ENCODE data around the gene NHSL2.

GRCh38 chrX:72108666-72109065 is 198.0 kb downstream of the NHSL2 start:
- TF ChIP-seq CTCF (IDR thresholded peaks at IDR 0.05; ENCODE audit: borderline replicate concordance, extremely low read depth, low read length, poor library complexity, severe bottlenecking) (no peak), EZH2 (IDR thresholded peaks at IDR 0.05; ENCODE audit: borderline replicate concordance, low read depth, low read length, severe bottlenecking) (no peak)

Measured in DND-41 (cell line).